ENCODE results near the gene CLCN2.

DNA sequence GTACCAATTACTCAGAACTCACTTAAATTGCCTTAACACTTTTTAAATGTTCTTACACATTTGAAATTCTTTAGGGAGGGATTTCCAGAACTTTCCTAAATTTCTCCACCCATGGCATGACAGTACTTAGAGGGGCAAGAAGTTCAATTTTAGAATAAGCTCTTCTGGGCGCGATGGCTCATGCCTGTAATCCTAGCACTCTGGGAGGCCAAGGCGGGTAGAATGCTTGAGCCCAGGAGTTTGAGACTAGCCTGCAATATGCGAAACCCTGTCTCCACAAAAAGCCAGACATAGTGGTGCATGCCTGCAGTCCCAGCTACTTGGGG lies 13.4 kb downstream of the CLCN2 start:
- TF ChIP-seq POLR2A (IDR thresholded peaks at IDR 0.05), result no peak
- TF ChIP-seq, protein P1, sequence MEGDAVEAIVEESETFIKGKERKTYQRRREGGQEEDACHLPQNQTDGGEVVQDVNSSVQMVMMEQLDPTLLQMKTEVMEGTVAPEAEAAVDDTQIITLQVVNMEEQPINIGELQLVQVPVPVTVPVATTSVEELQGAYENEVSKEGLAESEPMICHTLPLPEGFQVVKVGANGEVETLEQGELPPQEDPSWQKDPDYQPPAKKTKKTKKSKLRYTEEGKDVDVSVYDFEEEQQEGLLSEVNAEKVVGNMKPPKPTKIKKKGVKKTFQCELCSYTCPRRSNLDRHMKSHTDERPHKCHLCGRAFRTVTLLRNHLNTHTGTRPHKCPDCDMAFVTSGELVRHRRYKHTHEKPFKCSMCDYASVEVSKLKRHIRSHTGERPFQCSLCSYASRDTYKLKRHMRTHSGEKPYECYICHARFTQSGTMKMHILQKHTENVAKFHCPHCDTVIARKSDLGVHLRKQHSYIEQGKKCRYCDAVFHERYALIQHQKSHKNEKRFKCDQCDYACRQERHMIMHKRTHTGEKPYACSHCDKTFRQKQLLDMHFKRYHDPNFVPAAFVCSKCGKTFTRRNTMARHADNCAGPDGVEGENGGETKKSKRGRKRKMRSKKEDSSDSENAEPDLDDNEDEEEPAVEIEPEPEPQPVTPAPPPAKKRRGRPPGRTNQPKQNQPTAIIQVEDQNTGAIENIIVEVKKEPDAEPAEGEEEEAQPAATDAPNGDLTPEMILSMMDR (IDR thresholded peaks at IDR 0.05), result no peak
